Glutamatergic neuron (in vitro differentiated cells): ENCODE measurements around the gene CFAP299. TPM values are rescaled to one million over a fixed set of nuclear protein-coding genes. Genes with fewer than 3 reads are reported as not detected.

Experiments used
- DNase-seq: peaks from one replicate; pipeline ENCODE4 v3.0.0; 2022
- H3K27ac Mint-ChIP-seq: one replicate; pipeline ENCODE4 v1.8.0; 2020; ENCODE audit warnings: mild to moderate bottlenecking, mixed read lengths, inconsistent platforms; ENCODE audit not compliant: unreplicated experiment
- H3K27me3 Mint-ChIP-seq: one replicate; pipeline ENCODE4 v1.8.0; 2020; ENCODE audit warnings: mild to moderate bottlenecking, moderate library complexity, mixed read lengths, inconsistent platforms; ENCODE audit not compliant: unreplicated experiment
- H3K36me3 Mint-ChIP-seq: one replicate; pipeline ENCODE4 v1.8.0; 2020; ENCODE audit warnings: mild to moderate bottlenecking, mixed read lengths, inconsistent platforms; ENCODE audit not compliant: unreplicated experiment
- H3K4me1 Mint-ChIP-seq: one replicate; pipeline ENCODE4 v1.8.0; 2020; ENCODE audit warnings: mild to moderate bottlenecking, low read depth, mixed read lengths, inconsistent platforms; ENCODE audit not compliant: unreplicated experiment
- H3K4me3 Mint-ChIP-seq: one replicate; pipeline ENCODE4 v1.8.0; 2020; ENCODE audit warnings: mild to moderate bottlenecking, mixed read lengths, inconsistent platforms; ENCODE audit not compliant: unreplicated experiment
- H3K9me3 Mint-ChIP-seq: one replicate; pipeline ENCODE4 v1.8.0; 2020; ENCODE audit warnings: mild to moderate bottlenecking, moderate library complexity, mixed read lengths, inconsistent platforms; ENCODE audit not compliant: unreplicated experiment
- total RNA-seq: library from RNA; stranded (reverse); fragmentation: NEBNext Ultra II Directional; extraction: Animal tissue kit (Norgen Biotek cat#: 25700); gene quantifications from one replicate; pipeline ENCODE4 v1.2.1, GENCODE V29; 2021; ENCODE audit not compliant: unreplicated experiment
- TF ChIP-seq, protein P1 (sequence below): fragments of 200-600 bp; sonication (generic); IDR thresholded peaks from one replicate; pipeline ENCODE4 v1.5.0; 2021; ENCODE audit not compliant: partially characterized antibody, unreplicated experiment

The CFAP299 gene
- total RNA-seq, 1 donor from 2014 or later: not detected

DNA sequence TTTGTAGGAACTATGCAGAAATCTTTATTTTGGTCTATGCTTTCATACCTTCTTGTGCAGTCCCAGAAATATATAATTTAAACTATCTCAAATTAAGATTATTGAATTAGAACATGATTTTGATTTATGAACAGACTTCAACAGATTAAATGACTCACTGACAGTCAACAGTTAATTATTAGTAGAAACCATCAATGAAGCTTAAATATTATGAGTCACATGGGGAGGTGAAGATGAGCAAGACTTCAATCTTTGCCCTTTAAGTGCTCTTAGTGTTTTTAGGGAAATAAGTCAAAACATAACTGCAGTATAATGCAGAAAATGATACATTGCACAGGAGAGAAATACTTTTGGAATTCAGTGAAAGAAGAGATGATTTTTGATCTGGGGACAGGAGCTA, 613.5 kb downstream of the CFAP299 start:
- Mint-ChIP-seq H3K4me3 (no peak overlapping the region), H3K27ac (no peak overlapping the region), H3K36me3 (no peaks in the 10 kb centered on the region), H3K9me3 (no peaks in the 10 kb centered on the region), H3K27me3 (no peaks in the 10 kb centered on the region), H3K4me1 (no peaks in the 10 kb centered on the region)
- no peak for DNase-seq
- TF ChIP-seq, protein P1, sequence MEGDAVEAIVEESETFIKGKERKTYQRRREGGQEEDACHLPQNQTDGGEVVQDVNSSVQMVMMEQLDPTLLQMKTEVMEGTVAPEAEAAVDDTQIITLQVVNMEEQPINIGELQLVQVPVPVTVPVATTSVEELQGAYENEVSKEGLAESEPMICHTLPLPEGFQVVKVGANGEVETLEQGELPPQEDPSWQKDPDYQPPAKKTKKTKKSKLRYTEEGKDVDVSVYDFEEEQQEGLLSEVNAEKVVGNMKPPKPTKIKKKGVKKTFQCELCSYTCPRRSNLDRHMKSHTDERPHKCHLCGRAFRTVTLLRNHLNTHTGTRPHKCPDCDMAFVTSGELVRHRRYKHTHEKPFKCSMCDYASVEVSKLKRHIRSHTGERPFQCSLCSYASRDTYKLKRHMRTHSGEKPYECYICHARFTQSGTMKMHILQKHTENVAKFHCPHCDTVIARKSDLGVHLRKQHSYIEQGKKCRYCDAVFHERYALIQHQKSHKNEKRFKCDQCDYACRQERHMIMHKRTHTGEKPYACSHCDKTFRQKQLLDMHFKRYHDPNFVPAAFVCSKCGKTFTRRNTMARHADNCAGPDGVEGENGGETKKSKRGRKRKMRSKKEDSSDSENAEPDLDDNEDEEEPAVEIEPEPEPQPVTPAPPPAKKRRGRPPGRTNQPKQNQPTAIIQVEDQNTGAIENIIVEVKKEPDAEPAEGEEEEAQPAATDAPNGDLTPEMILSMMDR: no peak

DNA sequence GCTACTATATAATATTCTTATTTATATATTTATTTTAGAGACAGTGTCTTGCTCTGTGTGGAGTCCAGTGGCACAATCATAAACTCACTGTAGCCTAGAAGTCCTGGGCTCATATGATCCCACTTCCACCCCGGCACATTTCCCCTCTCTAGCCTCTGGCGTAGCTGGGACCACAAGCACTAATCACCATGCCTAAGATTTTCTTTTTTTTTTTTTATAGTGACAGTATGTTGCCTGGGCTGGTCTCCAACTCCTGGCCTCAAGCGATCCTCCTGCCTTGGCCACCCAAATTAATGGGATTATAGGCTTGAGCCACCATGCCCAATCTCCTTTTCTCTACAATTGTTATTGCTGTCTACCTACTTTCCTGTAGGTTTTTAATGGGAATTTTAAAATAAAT, 620.9 kb downstream of the CFAP299 start:
- Mint-ChIP-seq H3K4me1 (peaks cover 5% of the 10 kb centered on the region), H3K9me3 (no peaks in the 10 kb centered on the region), H3K27ac (no peak overlapping the region), H3K4me3 (no peak overlapping the region), H3K27me3 (no peaks in the 10 kb centered on the region), H3K36me3 (no peaks in the 10 kb centered on the region)
- TF ChIP-seq, protein P1: no peak
- DNase-seq: no peak

DNA sequence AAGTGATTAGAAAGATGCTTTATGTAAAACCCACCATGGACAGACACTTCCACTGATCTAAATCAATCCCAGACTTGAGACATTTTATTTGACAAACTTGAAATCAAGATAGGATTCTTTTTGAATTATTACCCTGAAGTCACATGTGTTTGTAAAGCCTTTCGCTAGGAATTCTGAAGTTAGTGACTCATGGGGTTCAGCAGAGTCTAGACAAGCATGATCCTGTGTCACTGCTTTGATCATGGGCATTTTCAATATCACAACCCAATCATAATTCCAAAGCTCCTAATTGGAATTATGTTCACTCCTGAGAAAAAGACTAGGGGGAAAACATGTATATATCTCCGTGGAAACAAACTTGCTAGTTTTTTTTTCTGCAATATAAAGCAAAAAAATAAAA, 627.5 kb downstream of the CFAP299 start:
- Mint-ChIP-seq H3K27ac (no peak overlapping the region), H3K27me3 (no peaks in the 10 kb centered on the region), H3K36me3 (no peaks in the 10 kb centered on the region), H3K9me3 (no peaks in the 10 kb centered on the region), H3K4me1 (no peaks in the 10 kb centered on the region), H3K4me3 (no peak overlapping the region)
- TF ChIP-seq, protein P1: no peak
- DNase-seq: no peak

DNA sequence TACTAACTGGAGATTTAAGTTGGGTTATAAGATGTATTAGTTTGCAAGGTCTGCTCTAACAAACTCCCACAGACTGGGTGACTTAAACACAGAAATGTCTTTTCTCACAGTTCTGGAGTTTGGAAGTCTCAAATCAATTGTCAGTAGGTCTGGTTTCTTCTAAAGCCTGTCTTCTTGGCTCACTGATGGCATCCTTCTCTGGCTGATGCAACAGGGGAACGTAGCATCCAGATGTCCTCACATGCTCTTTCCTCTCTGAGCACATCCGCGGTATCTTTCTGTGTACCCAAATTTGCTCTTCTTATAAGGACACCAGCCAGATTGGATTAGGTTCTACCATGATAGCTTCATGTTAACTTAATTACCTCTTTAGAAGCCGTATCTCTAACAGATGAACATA, 631.8 kb downstream of the CFAP299 start:
- Mint-ChIP-seq H3K27ac (no peak overlapping the region), H3K36me3 (no peaks in the 10 kb centered on the region), H3K27me3 (no peaks in the 10 kb centered on the region), H3K4me3 (no peak overlapping the region), H3K9me3 (no peaks in the 10 kb centered on the region), H3K4me1 (no peaks in the 10 kb centered on the region)
- no peak for DNase-seq
- TF ChIP-seq, protein P1: no peak

DNA sequence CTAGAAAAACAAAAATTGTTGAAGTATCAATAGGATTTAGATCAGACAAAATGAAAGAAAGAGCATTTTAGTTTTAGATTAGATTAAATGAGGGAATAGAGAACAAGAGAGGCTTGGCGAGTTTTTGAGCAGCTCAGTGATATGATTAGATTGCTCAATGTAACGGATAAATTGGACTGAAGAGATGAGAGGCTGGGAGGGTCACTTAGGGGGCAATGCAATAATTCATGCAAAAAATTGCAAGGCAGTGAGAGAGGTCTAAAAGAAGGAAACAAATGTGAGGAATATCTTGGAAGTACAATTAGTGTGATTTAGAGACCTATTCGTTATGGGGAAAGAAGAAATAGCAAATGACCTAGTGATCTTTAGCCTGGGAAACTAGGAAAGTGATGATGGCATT, 644.7 kb downstream of the CFAP299 start:
- H3K9me3 Mint-ChIP-seq: no peaks in the 10 kb centered on the region
- H3K36me3 Mint-ChIP-seq: no peaks in the 10 kb centered on the region
- no peak overlapping the region for H3K4me3 Mint-ChIP-seq
- no peak overlapping the region for H3K27ac Mint-ChIP-seq
- no peak for DNase-seq
- TF ChIP-seq, protein P1: no peak
- H3K27me3 Mint-ChIP-seq: no peaks in the 10 kb centered on the region
- no peaks in the 10 kb centered on the region for H3K4me1 Mint-ChIP-seq
